ENCODE measurements around the gene FKBP15.
A peak's percentile ranks its signal among the peaks of the same experiment; 100 is the strongest.
"Not testable (repeated sequence)": the region's sequence is repeated elsewhere in the genome, so short reads cannot be mapped to it uniquely, and the experiment has no call there.

Gene FKBP15

DNA sequence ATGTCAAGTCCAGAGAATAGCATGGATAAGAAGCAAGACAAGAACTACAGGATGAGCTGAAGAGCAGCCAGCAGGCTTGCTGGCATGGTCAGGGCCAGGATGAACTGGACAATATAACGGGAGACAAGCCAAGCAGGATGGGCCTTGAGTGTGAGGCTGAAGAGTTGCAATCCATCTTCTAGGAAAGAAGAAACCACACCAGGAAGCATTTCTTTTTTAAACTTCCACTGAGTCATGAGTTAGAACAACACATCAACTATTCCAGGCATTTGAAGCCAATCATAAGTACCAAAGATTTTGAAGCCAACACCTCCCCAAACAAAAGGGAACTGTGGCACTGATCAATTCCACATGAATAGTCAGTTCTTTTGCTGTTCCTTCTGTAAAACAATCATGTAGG lies 43.0 kb downstream of the FKBP15 start:
- no peak for DNase-seq (ENCODE audit: low read depth)

DNA sequence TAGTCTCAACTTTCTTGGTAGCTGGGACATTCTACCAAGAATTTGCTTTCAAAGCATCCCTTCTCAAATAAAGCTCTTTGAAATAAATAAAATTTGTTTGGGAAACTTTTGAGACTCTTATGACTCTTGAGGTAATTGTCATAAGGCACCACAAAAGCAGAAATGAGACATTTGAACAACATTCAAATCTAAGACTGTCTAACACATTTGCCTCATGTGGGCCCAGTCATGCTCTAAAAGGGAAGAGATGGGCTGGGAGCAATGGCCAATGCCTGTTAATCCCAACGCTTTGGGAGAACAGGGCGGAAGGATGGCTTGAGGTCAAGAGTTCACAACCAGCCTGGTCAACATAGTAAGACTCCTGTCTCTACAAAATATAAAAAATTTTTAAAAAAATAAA lies 43.8 kb downstream of the FKBP15 start:
- no peak for DNase-seq (ENCODE audit: low read depth)

- no peak for DNase-seq (ENCODE audit: low read depth)
These were observed 44.3 kb downstream of the FKBP15 start for GRCh38 chr9:113176803-113177202.

DNA sequence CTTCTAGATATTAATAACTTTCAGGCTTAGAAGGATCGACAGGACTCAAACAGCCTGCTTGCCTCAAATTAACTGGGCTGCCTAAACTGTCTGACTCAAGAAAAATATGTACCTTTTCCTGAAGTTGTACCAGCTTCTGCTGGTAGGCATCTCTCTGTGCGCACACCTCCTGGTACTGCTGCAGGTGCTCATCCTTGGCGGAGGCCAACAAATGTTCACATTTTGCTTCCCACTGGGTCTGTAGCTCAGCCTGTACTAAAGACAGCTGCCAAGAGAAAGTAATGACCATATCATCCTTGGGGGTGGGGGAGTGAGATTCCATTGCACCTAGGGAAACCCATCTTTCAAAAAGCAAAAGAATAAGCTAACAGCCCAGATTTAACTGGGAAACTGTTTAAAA lies 47.7 kb downstream of the FKBP15 start:
- DNase-seq (ENCODE audit: low read depth), result no peak

DNA sequence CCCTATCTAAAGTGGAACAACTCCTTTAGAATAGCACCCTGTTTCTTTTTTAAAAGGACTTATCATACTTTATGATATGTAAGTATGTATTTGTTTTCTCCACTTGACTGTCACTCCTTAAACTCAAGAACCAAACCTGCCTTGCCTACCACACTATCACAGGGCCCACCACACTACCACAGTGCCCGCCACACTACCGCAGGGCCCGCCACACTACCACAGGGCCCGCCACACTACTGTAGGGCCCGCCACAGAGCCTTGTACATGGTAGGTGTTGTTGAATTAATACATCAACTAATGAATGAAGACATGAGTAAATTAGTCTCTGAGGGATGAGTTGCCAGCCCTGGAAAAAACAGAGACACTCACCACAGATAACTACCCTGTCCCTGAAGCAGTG lies 52.3 kb downstream of the FKBP15 start:
- no peak for DNase-seq (ENCODE audit: low read depth)

DNA sequence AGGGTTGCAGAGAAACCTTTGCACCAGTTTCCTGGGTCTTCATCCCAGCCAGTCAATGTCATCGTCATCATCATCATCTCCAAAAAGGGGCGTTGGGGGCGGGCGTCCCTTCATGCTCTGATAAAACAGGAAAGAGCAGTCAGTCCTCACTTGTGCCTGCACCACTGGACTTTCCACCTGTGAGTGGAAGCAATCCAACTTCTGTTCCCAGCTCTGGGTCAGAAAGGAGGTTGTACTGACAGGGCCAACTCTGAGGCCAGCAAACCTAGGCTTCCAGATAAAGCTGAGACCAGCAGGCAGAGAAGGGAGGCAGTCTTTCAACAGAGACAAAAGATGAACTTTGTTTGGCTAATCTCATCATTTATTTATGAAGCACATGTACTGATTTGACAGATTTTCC lies 55.0 kb downstream of the FKBP15 start:
- no peak for DNase-seq (ENCODE audit: low read depth)

DNA sequence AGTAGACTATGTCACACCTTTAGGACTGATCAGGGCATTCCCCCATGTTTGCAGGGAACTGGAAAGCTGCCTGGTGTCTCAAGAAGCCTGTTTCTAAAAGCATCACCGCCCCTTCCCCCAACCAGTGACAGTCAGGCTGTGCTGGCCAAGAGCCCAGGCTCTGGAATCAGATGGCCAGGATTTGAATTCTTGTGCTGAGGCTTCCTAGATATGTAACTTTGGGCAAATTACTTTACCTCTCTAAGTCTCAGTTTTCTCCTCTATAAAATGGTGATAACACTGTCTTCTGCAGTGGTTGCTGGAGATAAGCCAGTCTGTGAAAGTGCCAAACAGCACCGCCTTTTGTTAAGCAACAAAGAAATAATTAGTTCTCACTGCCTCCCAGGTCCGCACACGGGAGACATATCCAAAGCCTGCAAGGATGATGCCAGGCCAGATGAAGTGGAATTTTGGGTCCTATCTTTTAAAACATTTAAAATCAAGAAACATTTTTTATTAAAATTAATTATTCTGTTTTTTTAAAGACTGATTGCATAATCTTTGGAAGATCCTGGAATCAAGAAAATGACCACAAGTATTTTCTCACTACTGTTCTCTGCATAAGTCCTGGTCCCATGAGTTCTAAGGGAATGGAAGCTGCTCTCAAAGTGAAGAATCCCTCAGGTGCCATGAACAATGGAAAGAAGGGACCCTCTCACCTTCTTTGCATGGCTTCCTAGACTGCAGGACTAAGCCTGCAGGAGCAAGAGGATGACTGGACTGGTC lies 56.4 kb downstream of the FKBP15 start:
- DNase-seq (ENCODE audit: low read depth), result no peak

- no peak for DNase-seq (ENCODE audit: low read depth)
These were observed 58.1 kb downstream of the FKBP15 start for GRCh38 chr9:113163001-113163400.

GRCh38 chr9:113160571-113160970 lies 60.5 kb downstream of the FKBP15 start:
- no peak for DNase-seq (ENCODE audit: low read depth)

- no peak for DNase-seq (ENCODE audit: low read depth)
These were observed 62.6 kb downstream of the FKBP15 start for GRCh38 chr9:113158446-113158845.

DNA sequence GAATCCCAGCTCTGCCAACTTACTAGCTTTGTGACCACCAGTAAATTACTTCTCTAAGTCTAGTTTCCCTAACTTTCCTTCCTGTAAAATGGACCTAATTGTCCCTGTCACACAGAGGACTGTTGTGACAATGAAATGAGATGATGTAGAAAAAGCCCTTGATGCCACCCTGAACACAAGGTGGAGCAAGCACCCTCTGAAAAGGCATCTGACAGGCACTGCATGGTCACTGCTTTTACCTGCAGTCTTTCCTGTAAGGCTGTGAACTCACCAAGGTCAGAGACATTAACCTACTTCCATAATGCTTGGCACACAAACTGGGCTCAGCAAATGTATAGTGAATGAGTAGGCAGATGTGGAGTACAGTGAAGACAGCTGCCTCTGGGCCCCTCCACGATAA lies 64.2 kb downstream of the FKBP15 start:
- DNase-seq (ENCODE audit: low read depth), result no peak

DNA sequence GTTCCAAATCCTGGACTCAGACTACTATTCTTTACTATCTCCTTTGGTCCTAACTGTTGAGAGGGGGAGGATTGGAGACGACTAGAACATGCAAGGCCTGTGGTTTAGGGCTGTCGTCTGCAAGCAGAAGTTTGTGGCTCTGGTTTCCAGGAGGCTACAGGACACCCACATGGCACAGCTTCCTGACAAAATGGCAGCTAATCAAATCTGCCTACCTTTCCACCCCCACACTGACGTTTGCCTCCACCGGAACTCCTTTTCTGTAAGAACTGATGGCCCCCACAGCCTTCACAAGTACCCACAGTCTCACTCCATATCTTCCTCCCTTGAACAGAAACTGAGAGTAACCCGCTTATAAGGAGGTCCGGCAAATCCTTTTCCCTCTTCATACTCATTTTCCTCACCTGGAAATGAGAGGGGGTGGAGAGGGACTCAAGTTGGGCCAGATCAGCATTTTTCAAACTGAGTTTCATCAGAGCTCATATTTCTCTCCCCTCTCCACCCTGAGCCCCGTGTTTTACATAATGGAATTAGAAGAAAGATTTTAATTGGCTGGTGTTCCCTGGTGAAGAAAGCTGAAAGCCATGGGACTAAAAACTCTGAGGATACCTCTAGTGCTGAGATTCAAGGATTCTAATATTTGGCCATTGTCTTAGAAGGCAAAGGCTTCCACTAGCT lies 65.0 kb downstream of the FKBP15 start:
- DNase-seq (ENCODE audit: low read depth), result no peak

DNA sequence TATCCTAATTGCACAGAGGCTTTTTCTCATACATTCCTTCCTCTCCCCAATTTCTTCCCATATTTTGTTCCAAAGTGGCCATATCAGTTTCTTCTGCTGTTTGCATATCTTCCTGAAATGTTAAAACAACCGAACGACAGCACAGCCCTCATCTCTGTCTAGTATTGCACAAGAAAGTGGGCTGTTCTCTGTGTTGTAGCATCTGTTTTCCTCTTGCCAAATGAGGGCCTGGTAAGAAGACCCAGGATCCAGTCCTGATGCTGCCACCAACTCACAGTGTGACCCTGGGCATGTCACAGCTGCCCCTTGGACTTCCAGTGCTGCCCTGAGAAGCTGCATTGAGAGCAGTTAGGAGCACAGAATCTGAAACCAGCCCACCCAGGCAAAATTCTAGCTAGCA lies 66.1 kb downstream of the FKBP15 start:
- no peak for DNase-seq (ENCODE audit: low read depth)

GRCh38 chr9:113154471-113154870 lies 66.6 kb downstream of the FKBP15 start:
- DNase-seq (ENCODE audit: low read depth), result no peak

DNA sequence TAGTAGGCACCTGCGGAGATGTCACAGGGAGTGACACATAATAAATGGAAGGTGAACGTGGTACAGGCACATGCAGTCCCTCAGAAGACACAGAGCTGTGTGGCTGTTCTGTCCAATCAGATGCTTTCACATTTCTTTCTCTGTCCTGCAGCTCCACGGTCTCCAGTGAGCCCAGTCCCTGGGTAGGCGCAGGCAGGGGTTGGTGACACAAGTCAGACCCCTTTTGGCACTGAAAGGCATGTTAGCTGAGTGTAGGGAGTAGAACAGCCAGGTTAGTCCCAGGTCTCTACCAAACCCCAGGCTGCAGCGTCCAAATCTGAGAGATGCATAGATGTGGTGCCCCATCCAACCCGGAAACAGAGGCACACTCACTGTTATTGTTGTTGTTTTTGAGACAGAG lies 67.5 kb downstream of the FKBP15 start:
- DNase-seq (ENCODE audit: low read depth), result no peak

DNA sequence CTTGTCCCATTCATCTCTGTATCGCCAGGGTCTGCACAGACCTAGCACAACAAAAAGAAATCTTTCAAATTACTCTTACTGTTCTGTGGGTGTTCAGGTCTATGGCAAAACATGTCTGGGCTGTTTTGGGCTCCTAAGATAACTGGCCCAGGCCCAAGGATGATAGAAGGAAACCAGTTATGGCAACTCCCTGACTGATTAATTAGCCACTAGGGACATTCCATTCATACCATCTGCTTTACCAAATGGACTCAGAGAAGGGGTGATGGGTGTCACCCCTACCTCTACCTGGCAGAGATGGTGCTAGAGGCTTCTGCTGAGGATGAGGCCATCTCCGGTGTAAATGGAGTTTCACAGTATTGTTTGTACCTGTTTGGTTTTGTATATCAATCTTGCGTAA lies 68.4 kb downstream of the FKBP15 start:
- DNase-seq (ENCODE audit: low read depth), result no peak

DNA sequence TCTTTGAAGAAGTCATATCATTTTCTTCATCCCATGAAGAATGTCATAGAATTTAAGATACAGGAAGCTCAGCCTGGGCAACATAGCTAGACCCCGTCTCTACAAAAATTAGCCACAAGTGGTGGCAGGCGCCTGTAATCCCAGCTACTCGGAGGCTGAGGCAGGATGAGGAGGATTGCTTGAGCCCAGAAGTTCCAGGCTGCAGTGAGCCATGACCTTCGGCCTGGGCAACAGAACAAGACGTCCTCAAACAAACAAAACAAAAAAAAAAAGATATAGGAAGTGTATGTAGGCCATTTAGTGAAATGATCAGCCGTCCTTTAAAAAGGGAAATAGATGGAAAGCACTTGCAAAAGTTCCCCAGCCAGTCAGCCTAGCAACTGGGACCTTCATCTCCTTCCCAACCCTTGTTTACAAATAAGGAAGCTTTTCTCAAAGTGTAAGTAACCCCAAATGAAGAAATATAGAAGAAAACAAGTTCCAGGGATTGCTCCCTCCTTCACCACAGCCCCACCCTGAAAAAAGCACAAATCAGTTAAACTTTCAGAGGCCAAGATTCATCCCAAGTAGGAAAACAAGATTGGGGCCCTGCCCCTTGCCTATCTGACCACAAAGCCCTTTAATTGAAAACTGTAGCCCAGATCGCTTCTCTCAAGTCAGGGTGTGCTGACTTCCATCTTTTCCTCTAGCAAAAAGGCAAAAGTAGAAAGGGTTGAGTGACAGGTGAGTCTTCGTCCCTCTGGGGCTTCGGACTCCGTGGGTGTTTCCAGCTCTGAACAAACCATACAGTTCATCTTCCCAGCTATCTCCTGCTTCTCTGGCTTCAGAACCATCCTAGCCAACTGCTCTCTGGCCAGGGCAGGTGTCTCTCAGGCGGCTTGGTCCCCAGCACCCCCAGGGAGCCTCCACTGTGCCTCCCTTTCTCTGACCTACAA lies 69.1 kb downstream of the FKBP15 start:
- no peak for DNase-seq (ENCODE audit: low read depth)

DNA sequence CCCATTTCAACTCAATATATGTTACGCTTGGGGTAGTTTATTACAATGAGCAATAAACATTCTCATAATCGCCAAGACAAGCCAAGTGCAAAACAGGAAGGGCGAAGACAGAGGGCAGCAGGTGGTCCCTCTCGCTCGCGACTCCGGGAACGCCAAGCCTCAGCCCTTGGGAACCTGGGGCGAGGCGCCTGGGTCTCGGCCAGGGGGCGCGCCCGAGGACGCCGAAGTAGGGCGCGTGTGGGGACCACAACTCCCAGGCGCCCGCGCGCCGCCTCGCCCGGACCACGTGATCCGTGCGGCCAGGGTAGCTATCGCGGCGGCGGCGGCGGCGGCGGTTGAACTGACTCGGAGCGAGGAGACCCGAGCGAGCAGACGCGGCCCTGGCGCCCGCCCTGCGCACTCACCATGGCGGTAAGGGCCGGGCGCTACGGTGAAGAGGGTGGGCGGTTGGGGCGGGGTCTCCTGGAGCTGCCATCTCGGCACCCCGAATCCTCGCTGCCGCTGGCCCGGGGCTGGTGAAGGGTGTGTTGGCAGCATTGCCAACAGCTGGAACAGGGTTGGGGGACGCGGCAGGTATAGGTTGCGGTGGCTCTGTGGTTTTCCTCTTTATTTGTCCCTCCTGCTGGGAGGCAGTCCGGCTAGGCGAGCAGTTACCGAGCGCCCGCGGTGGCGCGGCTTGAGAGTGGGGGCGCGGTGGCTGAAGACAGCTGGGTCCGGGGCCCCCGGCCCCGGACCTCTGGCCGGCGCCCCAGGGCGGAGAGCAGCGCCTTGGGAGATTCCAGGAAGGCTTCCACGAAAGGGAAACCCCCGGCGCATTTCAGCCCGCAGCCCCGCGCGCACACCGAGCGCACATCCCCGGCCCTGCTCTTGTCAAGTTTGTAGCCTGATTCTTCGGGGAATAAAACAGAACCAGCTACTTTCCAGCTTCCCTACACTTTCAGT lies 70.1 kb downstream of the FKBP15 start, which contains the start of gene SLC31A2:
TSS of gene SLC31A2 (plus strand) at position 338 of the 942 bp plus-strand sequence. CDS start at position 406, 68 bp downstream.
- DNase-seq (ENCODE audit: low read depth), result peak; percentile 75

DNA sequence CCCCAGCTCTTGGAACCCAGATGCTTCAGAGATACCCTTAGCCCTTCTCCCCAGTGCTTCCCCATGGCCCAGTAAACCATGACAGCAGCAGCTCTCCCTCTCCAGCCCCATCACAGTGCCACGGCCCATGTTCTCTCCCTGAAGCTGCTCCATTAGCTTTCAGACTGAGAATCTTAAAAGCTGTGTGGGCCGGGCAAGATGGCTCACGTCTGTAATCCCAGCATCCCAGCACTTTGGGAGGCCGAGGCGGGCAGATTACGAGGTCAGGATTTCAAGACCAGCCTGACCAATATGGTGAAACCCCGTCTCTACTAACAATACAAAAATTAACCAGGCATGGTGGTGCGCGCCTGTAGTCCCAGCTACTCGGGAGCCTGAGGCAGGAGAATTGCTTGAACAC lies 71.5 kb downstream of the FKBP15 start:
- not testable (repeated sequence) for DNase-seq (ENCODE audit: low read depth)

DNA sequence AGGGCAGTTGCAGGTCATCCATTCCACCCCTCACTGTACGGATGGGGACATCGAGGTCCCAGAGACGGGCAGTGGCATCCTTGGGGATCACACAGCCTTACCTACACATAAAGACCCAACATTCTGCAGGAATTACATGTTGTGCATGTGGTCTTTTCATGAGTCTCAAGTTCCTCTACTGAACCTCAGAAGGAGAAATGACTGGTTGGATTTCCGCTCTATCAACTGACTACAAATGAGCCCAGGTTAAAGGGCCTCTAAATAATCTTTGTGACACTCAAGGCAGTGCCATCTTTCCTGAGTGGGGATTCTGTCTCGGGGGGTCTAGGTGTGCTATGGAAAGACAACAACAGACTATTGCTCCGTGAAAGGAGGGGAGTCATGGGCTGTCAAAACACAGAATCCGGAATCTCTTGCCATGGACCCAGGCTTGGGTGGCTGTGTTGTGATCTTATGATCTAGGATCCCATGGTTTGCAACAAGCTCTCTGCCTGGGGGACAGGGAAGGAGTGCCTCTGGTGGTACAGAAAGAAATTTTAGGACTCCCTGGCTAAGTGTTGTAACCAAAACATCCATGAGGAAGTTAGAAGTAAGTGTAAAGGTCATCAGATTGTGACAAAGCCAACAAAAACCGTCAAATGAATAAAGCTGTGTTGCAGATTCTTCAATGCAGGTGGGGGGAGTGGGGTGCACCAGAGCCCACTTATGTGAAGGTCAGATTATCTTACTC lies 72.1 kb downstream of the FKBP15 start:
- no peak for DNase-seq (ENCODE audit: low read depth)

DNA sequence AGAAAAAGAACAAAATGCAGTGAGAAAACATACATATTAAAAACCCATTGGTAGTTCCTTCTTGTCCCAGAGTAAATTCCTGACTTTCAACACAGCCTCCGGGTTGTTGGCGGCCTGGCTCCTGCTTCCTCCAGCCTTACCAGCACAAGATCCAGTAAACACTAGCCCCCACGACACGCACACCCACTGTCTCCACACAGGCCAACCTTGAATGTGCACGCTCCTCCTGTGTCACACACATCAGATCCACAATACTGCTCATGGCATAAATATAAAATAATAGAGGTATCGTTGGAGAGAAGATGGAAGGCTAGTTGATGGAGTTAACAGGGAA lies 72.7 kb downstream of the FKBP15 start:
- DNase-seq (ENCODE audit: low read depth), result no peak
